Activated T-cell treated with anti-CD3 and anti-CD28 coated beads, Interleukin-2, amount 50 U/mL, for 4 hours (primary cell): ENCODE results near the gene PAFAH1B2. TPM values are rescaled to one million over a fixed set of nuclear protein-coding genes. Genes with fewer than 3 reads are reported as not detected.

Source experiments
- ATAC-seq, 2 donors: fragments of 200-7000 bp; cut with Tn5 transposase; one replicate each; pipeline ENCODE4 v1.10.0; 2021
- DNase-seq: peaks from one replicate; pipeline ENCODE4 v3.0.0-alpha.2; 2020
- H3K27me3 Mint-ChIP-seq: one replicate; pipeline ENCODE4 v1.8.0; 2021; ENCODE audit warnings: low read depth, mixed read lengths
- H3K36me3 Mint-ChIP-seq: one replicate; pipeline ENCODE4 v1.8.0; 2022; ENCODE audit warnings: mixed read lengths; ENCODE audit not compliant: insufficient read depth
- H3K4me1 Mint-ChIP-seq: one replicate; pipeline ENCODE4 v1.8.0; 2021; ENCODE audit warnings: low read depth, mixed read lengths
- H3K4me3 Mint-ChIP-seq: one replicate; pipeline ENCODE4 v1.8.0; 2021; ENCODE audit warnings: mild to moderate bottlenecking, moderate library complexity, mixed read lengths
- H3K9me3 Mint-ChIP-seq: one replicate; pipeline ENCODE4 v1.8.0; 2021; ENCODE audit warnings: mixed read lengths
- total RNA-seq, 3 donors: library from RNA; stranded (reverse); gene quantifications; one replicate each; pipeline ENCODE4 v1.2.1, GENCODE V29; 2021

Gene PAFAH1B2
- total RNA-seq, 3 donors from 2014 or later: 73.9 to 81.2 (median 80.0) TPM

GRCh38 chr11:117195761-117196160 is 51.7 kb downstream of the PAFAH1B2 start:
- ATAC-seq (no peak), DNase-seq (no peak)
- no peaks in the 10 kb centered on the region for H3K9me3 Mint-ChIP-seq
- peaks cover 7% of the 10 kb centered on the region for H3K36me3 Mint-ChIP-seq
- no peaks in the 10 kb centered on the region for H3K27me3 Mint-ChIP-seq
- peaks cover 2% of the 10 kb centered on the region for H3K4me1 Mint-ChIP-seq
- H3K4me3 Mint-ChIP-seq: no peak overlapping the region

- no peak overlapping the region for H3K4me3 Mint-ChIP-seq
- H3K36me3 Mint-ChIP-seq: peaks cover 7% of the 10 kb centered on the region
- ATAC-seq (no peak), DNase-seq (no peak)
- H3K27me3 Mint-ChIP-seq: no peaks in the 10 kb centered on the region
- peaks cover 2% of the 10 kb centered on the region for H3K4me1 Mint-ChIP-seq
- H3K9me3 Mint-ChIP-seq: no peaks in the 10 kb centered on the region
Measured at GRCh38 chr11:117197006-117197405, 52.9 kb downstream of the PAFAH1B2 start.

- ATAC-seq (no peak), DNase-seq (no peak)
- Mint-ChIP-seq H3K9me3 (no peaks in the 10 kb centered on the region), H3K27me3 (no peaks in the 10 kb centered on the region), H3K36me3 (peaks cover 4% of the 10 kb centered on the region), H3K4me1 (peaks cover 2% of the 10 kb centered on the region), H3K4me3 (no peak overlapping the region)
Measured at GRCh38 chr11:117197516-117198456, 53.7 kb downstream of the PAFAH1B2 start.

GRCh38 chr11:117198613-117199012 is 54.5 kb downstream of the PAFAH1B2 start:
- DNase-seq (no peak), ATAC-seq (no peak)
- peaks cover 7% of the 10 kb centered on the region for H3K36me3 Mint-ChIP-seq
- no peak overlapping the region for H3K4me3 Mint-ChIP-seq
- no peaks in the 10 kb centered on the region for H3K27me3 Mint-ChIP-seq
- H3K9me3 Mint-ChIP-seq: no peaks in the 10 kb centered on the region
- H3K4me1 Mint-ChIP-seq: peaks cover 2% of the 10 kb centered on the region

GRCh38 chr11:117199053-117199915 is 55.2 kb downstream of the PAFAH1B2 start, which contains the start of gene TAGLN:
Gene TAGLN (plus strand): TSS chr11:117199370. CDS start chr11:117203014, 3,644 bp downstream.
- Mint-ChIP-seq H3K27me3 (no peaks in the 10 kb centered on the region), H3K36me3 (peaks cover 10% of the 10 kb centered on the region), H3K4me1 (peaks cover 2% of the 10 kb centered on the region), H3K9me3 (no peaks in the 10 kb centered on the region), H3K4me3 (no peak within 1 kb of the TSS)
- ATAC-seq: no peak
- DNase-seq: no peak

- Mint-ChIP-seq H3K4me1 (peaks cover 2% of the 10 kb centered on the region), H3K36me3 (peaks cover 12% of the 10 kb centered on the region), H3K27me3 (no peaks in the 10 kb centered on the region), H3K9me3 (no peaks in the 10 kb centered on the region), H3K4me3 (no peak overlapping the region)
- DNase-seq (no peak), ATAC-seq (no peak)
Measured at GRCh38 chr11:117199916-117200812, 56.1 kb downstream of the PAFAH1B2 start.

- Mint-ChIP-seq H3K9me3 (no peaks in the 10 kb centered on the region), H3K4me1 (no peaks in the 10 kb centered on the region), H3K36me3 (peaks cover 15% of the 10 kb centered on the region), H3K4me3 (no peak overlapping the region), H3K27me3 (no peaks in the 10 kb centered on the region)
- ATAC-seq: no peak
- no peak for DNase-seq
Measured at GRCh38 chr11:117200813-117201657, 56.9 kb downstream of the PAFAH1B2 start.

- Mint-ChIP-seq H3K4me3 (no peak overlapping the region), H3K4me1 (no peaks in the 10 kb centered on the region), H3K36me3 (peaks cover 16% of the 10 kb centered on the region), H3K27me3 (no peaks in the 10 kb centered on the region), H3K9me3 (no peaks in the 10 kb centered on the region)
- no peak for ATAC-seq
- DNase-seq: no peak
Measured at GRCh38 chr11:117201658-117202305, 57.7 kb downstream of the PAFAH1B2 start.

GRCh38 chr11:117202386-117203068 is 58.4 kb downstream of the PAFAH1B2 start:
- Mint-ChIP-seq H3K36me3 (peaks cover 16% of the 10 kb centered on the region), H3K4me1 (no peaks in the 10 kb centered on the region), H3K4me3 (no peak overlapping the region), H3K9me3 (no peaks in the 10 kb centered on the region), H3K27me3 (no peaks in the 10 kb centered on the region)
- ATAC-seq (no peak), DNase-seq (no peak)

GRCh38 chr11:117203069-117203407 is 59.0 kb downstream of the PAFAH1B2 start:
- Mint-ChIP-seq H3K36me3 (peaks cover 16% of the 10 kb centered on the region), H3K4me1 (no peaks in the 10 kb centered on the region), H3K4me3 (no peak overlapping the region), H3K27me3 (no peaks in the 10 kb centered on the region), H3K9me3 (no peaks in the 10 kb centered on the region)
- DNase-seq: no peak
- ATAC-seq: no peak

GRCh38 chr11:117204283-117205080 is 60.4 kb downstream of the PAFAH1B2 start:
- no peaks in the 10 kb centered on the region for H3K9me3 Mint-ChIP-seq
- no peaks in the 10 kb centered on the region for H3K4me1 Mint-ChIP-seq
- H3K27me3 Mint-ChIP-seq: no peaks in the 10 kb centered on the region
- no peak overlapping the region for H3K4me3 Mint-ChIP-seq
- no peak for ATAC-seq
- no peak for DNase-seq
- peaks cover 16% of the 10 kb centered on the region for H3K36me3 Mint-ChIP-seq
